Endodermal cell (in vitro differentiated cells): Measurements from ENCODE around the gene SERPINA3. TPM values are rescaled to one million over a fixed set of nuclear protein-coding genes. Genes with fewer than 3 reads are reported as not detected.

Source experiments
- DNase-seq: peaks from one replicate; pipeline ENCODE4 v3.0.0-alpha.2; 2017
- H3K27ac ChIP-seq: 2 replicates; pipeline ENCODE4 v1.5.1; 2013; ENCODE audit warnings: mild to moderate bottlenecking, low read depth, low read length, moderate library complexity
- H3K27me3 ChIP-seq: 2 replicates; pipeline ENCODE4 v1.6.1; 2013; ENCODE audit warnings: mild to moderate bottlenecking, low read length, moderate library complexity; ENCODE audit not compliant: insufficient read depth, control insufficient read depth, poor library complexity, severe bottlenecking
- H3K36me3 ChIP-seq: 2 replicates; pipeline ENCODE4 v1.7.0; 2013; ENCODE audit warnings: mild to moderate bottlenecking, low read length, moderate library complexity; ENCODE audit not compliant: control insufficient read depth, insufficient read depth
- H3K4me1 ChIP-seq: one replicate; pipeline ENCODE4 v1.7.0; 2013; ENCODE audit warnings: low read length; ENCODE audit not compliant: control insufficient read depth, insufficient read depth
- H3K4me3 ChIP-seq: 2 replicates; pipeline ENCODE4 v1.5.1; 2013; ENCODE audit warnings: mild to moderate bottlenecking, low read length, moderate library complexity
- H3K9ac ChIP-seq: 2 replicates; pipeline ENCODE4 v1.6.1; 2013; ENCODE audit warnings: mild to moderate bottlenecking, low read length, moderate library complexity; ENCODE audit not compliant: poor library complexity, severe bottlenecking; ENCODE audit errors: extremely low read depth
- H3K9me3 ChIP-seq: 2 replicates; pipeline ENCODE4 v1.6.1; 2013; ENCODE audit warnings: mild to moderate bottlenecking, low read length, moderate library complexity; ENCODE audit not compliant: control insufficient read depth
- H3K27ac Mint-ChIP-seq: 2 replicates; pipeline ENCODE4 v1.8.0; 2020; ENCODE audit warnings: mixed read lengths
- H3K27me3 Mint-ChIP-seq: 2 replicates; pipeline ENCODE4 v1.8.0; 2021; ENCODE audit warnings: mild to moderate bottlenecking, mixed read lengths; ENCODE audit not compliant: insufficient read depth
- H3K36me3 Mint-ChIP-seq: 2 replicates; pipeline ENCODE4 v1.8.0; 2020; ENCODE audit warnings: low read depth, mixed read lengths
- H3K4me1 Mint-ChIP-seq: 2 replicates; pipeline ENCODE4 v1.8.0; 2020; ENCODE audit warnings: mixed read lengths
- H3K4me3 Mint-ChIP-seq: 2 replicates; pipeline ENCODE4 v1.8.0; 2020; ENCODE audit warnings: mild to moderate bottlenecking, moderate library complexity, mixed read lengths
- H3K9me3 Mint-ChIP-seq: 2 replicates; pipeline ENCODE4 v1.8.0; 2020; ENCODE audit warnings: mild to moderate bottlenecking, mixed read lengths
- CTCF ChIP-seq: fragments of 200-600 bp; sonication (generic); conservative IDR thresholded peaks from 2 replicates; pipeline ENCODE4 v1.5.0; 2021; ENCODE audit warnings: antibody characterized with exemption, mild to moderate bottlenecking
- WGBS, 2 experiments: methylation state at CpG; one replicate each; pipeline versions ENCODE4 v1.1.5 to v1.1.7; 2013; ENCODE audit warnings: missing lambda C conversion rate in 2 of 2, mixed read lengths in 1 of 2; ENCODE audit not compliant: insufficient coverage in 1 of 2, insufficient read length in 1 of 2; 5-methylcytosine and 5-hydroxymethylcytosine counted together
- total RNA-seq, 2 donors: library from RNA; stranded (reverse); fragmentation: NEBNext Ultra II Directional in 1 of 2; extraction: Animal tissue kit (Norgen Biotek cat#: 25700) in 1 of 2; gene quantifications; 2 replicates in 1 of 2; 3 replicates in 1 of 2; pipeline ENCODE4 v1.2.1, GENCODE V29; 2021

The SERPINA3 gene
- total RNA-seq, 2 donors from 2014 or later = 0.27 TPM; not detected in 1

DNA sequence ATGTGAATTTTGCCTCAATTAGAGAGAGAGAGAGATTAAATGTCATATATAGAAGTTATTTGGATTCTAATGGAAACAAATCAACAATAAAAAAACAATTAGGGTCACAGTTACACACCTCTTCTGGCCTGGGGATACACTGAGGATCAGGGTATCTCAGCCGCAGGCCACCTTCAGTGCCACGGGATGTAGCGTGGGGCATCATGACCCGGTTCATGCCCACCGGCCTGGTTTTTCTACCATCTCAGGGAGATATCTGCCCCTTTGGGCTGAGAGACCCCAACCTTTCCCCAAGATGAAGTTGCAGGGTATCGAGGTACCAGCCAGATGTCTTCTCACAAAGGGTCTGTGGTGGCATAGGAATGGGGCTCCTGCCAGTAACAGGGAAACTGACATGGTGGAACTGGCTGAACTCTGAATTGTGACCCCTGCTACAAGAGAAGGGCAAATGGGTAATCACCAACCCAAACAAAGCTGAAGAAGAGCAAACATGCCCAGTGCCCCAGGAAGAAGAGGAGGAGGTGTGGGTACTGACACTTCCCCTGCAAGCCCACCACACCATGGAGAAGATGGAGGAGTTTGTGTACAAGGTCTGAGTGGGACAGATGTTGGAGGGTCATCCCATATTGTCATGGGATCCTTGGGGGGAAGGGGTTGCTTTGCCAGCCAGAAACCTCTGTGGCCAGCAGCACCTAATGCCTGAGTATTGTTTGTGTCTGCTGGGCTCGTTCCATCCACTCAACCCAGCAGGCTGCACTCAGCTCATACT lies 19.5 kb downstream of the SERPINA3 start:
- no peaks in the 10 kb centered on the region for H3K4me1 Mint-ChIP-seq
- no peak overlapping the region for H3K27ac ChIP-seq
- TF ChIP-seq CTCF = no peak
- no peak overlapping the region for H3K4me3 ChIP-seq
- no peaks in the 10 kb centered on the region for H3K9me3 ChIP-seq
- no peak overlapping the region for H3K9ac ChIP-seq
- no peak overlapping the region for H3K4me3 Mint-ChIP-seq
- no peaks in the 10 kb centered on the region for H3K36me3 Mint-ChIP-seq
- H3K36me3 ChIP-seq = no peaks in the 10 kb centered on the region
- no peak overlapping the region for H3K27ac Mint-ChIP-seq
- no peaks in the 10 kb centered on the region for H3K4me1 ChIP-seq
- WGBS, 2 experiments = 90 to 94% methylated on average over 3 to 7 of the region's 7 CpGs
- no peak for DNase-seq
- H3K9me3 Mint-ChIP-seq = no peaks in the 10 kb centered on the region
- H3K27me3 Mint-ChIP-seq = peaks cover 51% of the 10 kb centered on the region
- peaks cover 23% of the 10 kb centered on the region for H3K27me3 ChIP-seq

- Mint-ChIP-seq H3K4me1 (no peaks in the 10 kb centered on the region), H3K4me3 (no peak overlapping the region), H3K27ac (no peak overlapping the region), H3K36me3 (no peaks in the 10 kb centered on the region), H3K9me3 (no peaks in the 10 kb centered on the region), H3K27me3 (peaks cover 48% of the 10 kb centered on the region)
- Histone ChIP-seq H3K9me3 (no peaks in the 10 kb centered on the region), H3K4me1 (no peaks in the 10 kb centered on the region), H3K27ac (no peak overlapping the region), H3K4me3 (no peak overlapping the region), H3K36me3 (no peaks in the 10 kb centered on the region), H3K9ac (no peak overlapping the region), H3K27me3 (peaks cover 23% of the 10 kb centered on the region)
- TF ChIP-seq CTCF = no peak
- WGBS, 2 experiments = 84 to 86% methylated on average over 3 to 4 of the region's 4 CpGs
- no peak for DNase-seq
Observed at GRCh38 chr14:94632305-94632590, 20.1 kb downstream of the SERPINA3 start.

GRCh38 chr14:94633121-94633520 lies 20.9 kb downstream of the SERPINA3 start:
- H3K27ac Mint-ChIP-seq = no peak overlapping the region
- H3K9me3 Mint-ChIP-seq = no peaks in the 10 kb centered on the region
- no peak for TF ChIP-seq CTCF
- 87 to 90% methylated on average over 5 to 6 of the region's 6 CpGs for WGBS, 2 experiments
- peaks cover 46% of the 10 kb centered on the region for H3K27me3 Mint-ChIP-seq
- H3K36me3 ChIP-seq = no peaks in the 10 kb centered on the region
- no peak overlapping the region for H3K4me3 ChIP-seq
- no peak overlapping the region for H3K9ac ChIP-seq
- H3K9me3 ChIP-seq = no peaks in the 10 kb centered on the region
- DNase-seq = no peak
- no peak overlapping the region for H3K4me3 Mint-ChIP-seq
- H3K36me3 Mint-ChIP-seq = no peaks in the 10 kb centered on the region
- H3K27ac ChIP-seq = no peak overlapping the region
- H3K4me1 ChIP-seq = no peaks in the 10 kb centered on the region
- H3K27me3 ChIP-seq = peaks cover 23% of the 10 kb centered on the region
- H3K4me1 Mint-ChIP-seq = no peaks in the 10 kb centered on the region
